ENCODE measurements around the gene RNF144B. TPM values are rescaled to one million over a fixed set of nuclear protein-coding genes. Genes with fewer than 3 reads are reported as not detected.

RNF144B gene
- 9.6 to 11.2 TPM (median 10.2 TPM) in 3 replicates for total RNA-seq
- long read RNA-seq: 0 reads

DNA sequence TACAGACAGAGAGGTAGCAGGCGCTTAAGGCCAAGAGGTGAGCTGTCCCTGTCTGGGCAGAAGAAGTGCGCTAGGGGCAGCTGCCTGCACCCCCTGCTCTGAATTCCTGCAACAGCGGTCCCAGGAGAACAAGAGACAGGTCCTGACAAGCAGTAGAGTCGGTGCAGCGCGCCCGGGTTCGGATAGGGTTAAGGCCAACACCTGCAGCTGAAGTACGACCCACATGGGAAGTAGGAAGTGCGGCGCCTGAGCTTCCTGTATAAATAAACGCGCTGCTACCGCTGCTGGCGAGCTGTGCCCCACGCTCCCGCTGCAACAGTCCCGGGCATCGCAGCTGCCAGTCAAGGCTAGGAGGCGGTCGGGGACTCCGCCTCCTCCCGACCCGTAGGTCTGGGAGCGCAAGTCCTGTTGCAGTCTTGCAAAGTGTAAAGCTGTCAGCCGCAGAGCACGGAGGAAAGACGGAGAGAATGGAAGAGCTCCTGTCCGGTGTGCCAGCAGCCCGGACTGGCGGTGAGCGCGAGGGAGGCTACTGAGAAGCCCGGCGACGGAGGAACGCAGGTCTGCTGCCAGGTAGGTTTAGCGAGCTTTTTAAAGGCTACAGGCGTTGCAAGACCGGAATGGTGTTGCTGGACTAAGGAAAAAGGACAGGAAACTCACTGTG is at the start of gene RNF144B:
TSS of gene RNF144B (plus strand) at position 290 of the 661 bp plus-strand sequence. CDS start 12,185 bp downstream, outside the sequence.
- DNase-seq (ENCODE audit: low spot score): peak; percentile 87
- H3K4me1 Mint-ChIP-seq (ENCODE audit: low read depth): peaks cover 47% of the 10 kb centered on the region
- H3K36me3 Mint-ChIP-seq (ENCODE audit: low read depth): no peaks in the 10 kb centered on the region
- H3K9me3 Mint-ChIP-seq (ENCODE audit: low read depth): no peaks in the 10 kb centered on the region
- TF ChIP-seq CTCF (IDR thresholded peaks at IDR 0.05): no peak
- H3K4me3 Mint-ChIP-seq (ENCODE audit: unreplicated experiment): peak within 1 kb of the TSS; percentile 80
- H3K27ac Mint-ChIP-seq (ENCODE audit: unreplicated experiment): peak within 1 kb of the TSS; percentile 89
- no peaks in the 10 kb centered on the region for H3K27me3 Mint-ChIP-seq (ENCODE audit: low read depth)

DNA sequence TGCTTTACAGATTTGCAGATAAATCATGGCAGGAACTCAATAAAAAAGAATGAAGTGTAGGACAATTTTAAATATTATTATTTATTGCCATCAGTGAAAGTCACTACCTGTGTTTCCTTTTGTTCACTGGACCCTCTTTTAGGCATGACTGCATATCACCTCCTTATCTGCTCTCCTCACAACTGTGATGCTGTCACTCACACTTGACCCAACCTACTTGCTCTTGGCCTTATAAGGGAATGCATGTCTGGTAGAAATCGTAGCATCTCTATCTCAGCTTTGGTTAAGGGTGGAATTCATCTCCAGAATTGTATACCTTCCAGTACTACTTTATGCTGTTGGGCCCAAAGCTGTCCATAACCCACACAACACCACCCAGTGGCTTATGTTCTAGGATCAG is 47.6 kb upstream of the RNF144B start:
- H3K36me3 Mint-ChIP-seq (ENCODE audit: low read depth): no peaks in the 10 kb centered on the region
- H3K4me3 Mint-ChIP-seq (ENCODE audit: unreplicated experiment): no peak overlapping the region
- no peak for TF ChIP-seq CTCF (IDR thresholded peaks at IDR 0.05)
- no peaks in the 10 kb centered on the region for H3K9me3 Mint-ChIP-seq (ENCODE audit: low read depth)
- no peak for DNase-seq (ENCODE audit: low spot score)
- no peaks in the 10 kb centered on the region for H3K27me3 Mint-ChIP-seq (ENCODE audit: low read depth)
- no peak overlapping the region for H3K27ac Mint-ChIP-seq (ENCODE audit: unreplicated experiment)
- no peaks in the 10 kb centered on the region for H3K4me1 Mint-ChIP-seq (ENCODE audit: low read depth)

DNA sequence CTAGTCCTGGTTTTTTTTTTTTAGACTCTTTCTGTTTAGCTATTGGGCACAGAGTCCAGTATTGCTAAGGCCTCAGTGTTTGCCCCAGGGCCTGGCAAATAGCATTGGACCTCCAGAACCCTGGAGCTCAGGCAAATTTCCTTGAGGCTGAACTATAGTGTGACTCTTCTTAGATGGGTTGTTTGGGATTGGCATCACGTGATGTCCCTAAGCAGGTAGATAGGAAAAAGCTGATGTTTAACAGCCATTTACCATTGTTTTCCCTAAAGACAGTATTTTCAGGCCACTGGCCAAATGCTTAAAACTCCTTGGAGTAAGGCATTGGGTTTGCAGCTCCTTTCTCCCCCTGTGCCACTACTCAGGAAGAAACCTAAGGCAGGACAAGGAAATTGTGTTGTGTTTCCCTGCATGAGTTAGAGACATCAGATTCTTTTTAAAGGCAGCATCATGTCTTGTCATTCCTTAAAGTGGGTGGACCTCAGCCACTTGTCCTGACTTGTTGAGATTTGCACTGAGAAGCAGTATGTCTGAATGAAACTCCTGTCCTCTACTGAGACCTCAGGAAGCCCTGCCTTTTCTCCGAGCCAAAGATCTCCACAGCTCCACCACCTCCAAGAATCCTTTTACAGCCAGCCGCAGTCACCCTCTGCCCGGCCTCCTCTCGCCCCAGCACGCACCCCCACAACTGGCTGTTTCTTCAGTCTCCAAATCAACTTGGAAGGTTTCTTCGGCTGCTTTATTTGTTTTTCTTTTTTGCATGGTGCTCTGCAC is 46.2 kb upstream of the RNF144B start:
- no peak for DNase-seq (ENCODE audit: low spot score)
- H3K4me1 Mint-ChIP-seq (ENCODE audit: low read depth): no peaks in the 10 kb centered on the region
- no peak overlapping the region for H3K4me3 Mint-ChIP-seq (ENCODE audit: unreplicated experiment)
- no peaks in the 10 kb centered on the region for H3K36me3 Mint-ChIP-seq (ENCODE audit: low read depth)
- no peak overlapping the region for H3K27ac Mint-ChIP-seq (ENCODE audit: unreplicated experiment)
- no peaks in the 10 kb centered on the region for H3K9me3 Mint-ChIP-seq (ENCODE audit: low read depth)
- no peak for TF ChIP-seq CTCF (IDR thresholded peaks at IDR 0.05)
- H3K27me3 Mint-ChIP-seq (ENCODE audit: low read depth): no peaks in the 10 kb centered on the region

GRCh38 chr6:18342223-18342622 is 44.9 kb upstream of the RNF144B start:
- Mint-ChIP-seq H3K4me1 (ENCODE audit: low read depth) (peaks cover 5% of the 10 kb centered on the region), H3K36me3 (ENCODE audit: low read depth) (no peaks in the 10 kb centered on the region), H3K4me3 (ENCODE audit: unreplicated experiment) (no peak overlapping the region), H3K27me3 (ENCODE audit: low read depth) (no peaks in the 10 kb centered on the region), H3K27ac (ENCODE audit: unreplicated experiment) (no peak overlapping the region), H3K9me3 (ENCODE audit: low read depth) (no peaks in the 10 kb centered on the region)
- no peak for TF ChIP-seq CTCF (IDR thresholded peaks at IDR 0.05)
- DNase-seq (ENCODE audit: low spot score): no peak

DNA sequence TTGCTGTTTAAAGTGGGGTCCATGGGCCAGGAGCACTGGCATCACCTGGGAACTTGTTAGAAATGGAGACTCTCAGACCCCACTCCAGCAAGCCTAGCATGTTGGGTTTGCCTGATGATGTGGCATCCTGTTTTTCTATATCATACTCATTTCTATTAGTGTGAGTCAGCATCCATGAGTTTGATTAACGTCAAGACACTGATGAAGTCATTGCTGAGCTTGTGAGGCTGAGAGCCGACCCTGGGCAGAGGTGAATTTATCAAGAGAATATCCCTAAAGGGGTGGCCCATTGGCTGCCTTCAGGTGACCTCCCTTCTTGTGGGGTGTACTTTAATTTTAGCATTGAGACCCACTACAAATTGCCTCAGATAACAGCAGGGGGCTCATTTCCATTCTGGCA is 43.4 kb upstream of the RNF144B start:
- Mint-ChIP-seq H3K36me3 (ENCODE audit: low read depth) (no peaks in the 10 kb centered on the region), H3K9me3 (ENCODE audit: low read depth) (no peaks in the 10 kb centered on the region), H3K27me3 (ENCODE audit: low read depth) (no peaks in the 10 kb centered on the region), H3K4me3 (ENCODE audit: unreplicated experiment) (no peak overlapping the region), H3K4me1 (ENCODE audit: low read depth) (peaks cover 6% of the 10 kb centered on the region), H3K27ac (ENCODE audit: unreplicated experiment) (no peak overlapping the region)
- DNase-seq (ENCODE audit: low spot score): no peak
- TF ChIP-seq CTCF (IDR thresholded peaks at IDR 0.05): no peak

All from chondrocyte (in vitro differentiated cells).